ENCODE data around the gene FGA.
A peak's percentile ranks its signal among the peaks of the same experiment; 100 is the strongest.
"Not testable (repeated sequence)": the region's sequence is repeated elsewhere in the genome, so short reads cannot be mapped to it uniquely, and the experiment has no call there.

The FGA gene

GRCh38 chr4:154608361-154609252, 18.1 kb upstream of the FGA start:
- intact Hi-C loops (cut with DNase I) = no loop called here
- DNase-seq = no peak

GRCh38 chr4:154606728-154607723, 16.5 kb upstream of the FGA start:
- DNase-seq = no peak
- intact Hi-C loops (cut with DNase I) = no loop called here

DNA sequence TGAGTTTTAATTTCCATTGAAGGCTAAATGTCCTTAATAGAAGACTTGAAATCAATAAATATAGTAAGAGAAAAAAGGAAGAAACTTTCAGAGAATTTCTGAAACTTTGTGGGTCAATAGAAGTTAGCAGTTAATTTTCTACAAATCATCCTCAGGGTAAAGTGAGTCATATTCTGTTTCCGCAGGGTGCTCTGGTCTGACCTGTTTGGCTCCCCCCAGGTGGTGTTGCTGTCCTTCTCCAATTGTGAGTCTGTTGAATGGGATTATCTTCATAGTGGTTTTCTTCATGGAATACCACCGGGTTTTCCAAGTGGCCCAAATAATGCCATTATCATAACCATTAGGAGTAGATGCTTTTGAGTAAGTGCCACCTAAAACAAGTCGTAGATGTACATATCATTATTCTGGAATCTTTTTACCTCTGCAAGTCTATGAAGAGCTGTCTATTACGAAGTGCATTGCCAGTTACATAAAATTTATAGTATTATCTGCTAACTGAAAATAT, 14.2 kb upstream of the FGA start:
- no peak for DNase-seq
- intact Hi-C loops (cut with DNase I) = no loop called here

GRCh38 chr4:154603033-154603943, 12.7 kb upstream of the FGA start:
- DNase-seq = no peak
- intact Hi-C loops (cut with DNase I) = no loop called here

- intact Hi-C loops (cut with DNase I) = no loop called here
- DNase-seq = no peak
Measured at GRCh38 chr4:154602404-154603020, 12.0 kb upstream of the FGA start.

DNA sequence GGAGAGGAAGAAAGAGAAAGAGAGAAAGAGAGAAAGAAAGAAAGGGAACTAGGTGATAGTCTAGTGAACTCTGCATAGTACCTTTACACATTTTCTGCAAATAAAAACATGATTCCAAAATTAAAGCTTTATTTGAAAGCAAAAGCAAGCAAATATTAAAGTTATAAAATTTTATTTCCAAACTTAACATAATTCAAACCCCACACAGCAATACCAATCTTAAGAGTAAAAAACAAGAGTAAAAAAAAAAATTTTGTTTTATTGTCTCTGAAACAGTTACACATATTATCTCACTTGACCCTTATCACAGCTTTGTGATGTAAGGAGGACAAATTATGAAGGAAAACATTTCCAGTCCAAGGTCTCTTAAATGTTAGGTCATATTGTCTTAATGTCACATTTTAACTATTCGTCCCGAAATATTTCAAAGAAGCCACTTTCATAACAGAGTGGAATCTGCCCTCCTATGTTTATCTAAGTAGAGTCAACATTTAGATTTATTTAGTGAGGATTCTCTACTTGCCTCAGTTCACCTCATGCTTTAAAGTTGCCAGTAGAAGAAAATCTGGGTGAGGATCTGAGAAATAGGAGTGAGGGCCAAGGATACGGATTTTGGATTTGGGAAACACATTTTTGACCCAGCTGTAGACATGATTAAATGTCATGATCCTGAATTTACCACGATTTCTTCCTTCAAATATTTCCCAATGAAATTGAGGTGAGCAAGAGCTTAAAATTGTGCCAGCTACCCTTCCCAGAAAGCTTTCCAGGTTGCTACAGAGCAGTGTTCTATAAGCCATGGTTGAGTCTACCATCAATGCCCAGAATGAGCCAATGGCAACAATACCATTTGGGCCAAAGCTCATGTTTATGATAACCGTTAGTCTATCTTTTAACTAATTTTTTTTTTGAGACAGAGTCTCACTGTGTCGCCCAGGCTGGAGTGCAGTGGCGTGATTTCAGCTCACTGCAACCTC, 7.5 kb upstream of the FGA start:
- intact Hi-C loops (cut with DNase I) = no loop called here
- no peak for DNase-seq

DNA sequence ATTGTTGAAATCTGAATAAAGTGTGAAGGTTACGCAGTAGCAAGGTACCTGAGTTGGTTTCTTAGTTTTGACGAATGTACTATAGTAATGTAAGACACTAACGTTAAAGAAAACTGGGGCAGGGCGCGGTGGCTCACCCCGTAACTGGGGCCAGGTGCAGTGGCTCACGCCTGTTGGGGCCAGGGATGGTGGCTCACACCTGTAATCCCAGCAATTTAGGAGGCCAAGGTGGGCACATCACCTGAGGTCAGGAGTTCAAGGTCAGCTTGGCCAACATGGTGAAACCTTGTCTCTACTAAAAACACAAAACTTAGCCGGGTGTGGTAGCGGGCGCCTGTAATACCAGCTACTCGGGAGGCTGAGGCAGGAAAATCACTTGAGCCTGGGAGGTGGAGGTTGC, 6.7 kb upstream of the FGA start:
- intact Hi-C loops (cut with DNase I) = not testable (repeated sequence)
- peak in 2 of 10 donors; percentile 35 to 44 for DNase-seq

GRCh38 chr4:154595807-154596206, 5.3 kb upstream of the FGA start:
- DNase-seq = no peak
- intact Hi-C loops (cut with DNase I) = no loop called here

GRCh38 chr4:154594343-154594742, 3.8 kb upstream of the FGA start:
- intact Hi-C loops (cut with DNase I) = not testable (repeated sequence)
- peak in 1 of 10 donors; percentile 31 for DNase-seq

DNA sequence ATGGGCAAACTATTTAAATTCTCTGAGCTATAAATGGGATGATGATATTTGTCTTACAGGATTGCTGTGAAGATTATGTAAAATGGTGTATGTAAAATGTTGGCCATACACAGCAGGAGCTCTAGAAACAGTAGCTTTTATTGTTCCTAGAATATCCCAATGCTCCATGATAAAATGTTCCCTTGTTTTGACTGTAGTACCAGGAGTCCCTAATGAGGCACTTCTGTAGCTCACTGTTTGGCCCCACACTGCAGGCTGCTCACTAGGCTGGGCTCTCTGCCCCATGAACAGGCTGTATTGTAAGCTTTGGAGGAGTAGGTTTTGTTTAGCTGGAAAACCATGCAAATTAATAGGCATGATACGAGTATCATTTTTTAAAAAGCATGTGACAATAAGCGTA, 3.3 kb upstream of the FGA start:
- peak in 5 of 10 donors; percentile 17 to 92 (median 45) for DNase-seq
- intact Hi-C loops (cut with DNase I) = no loop called here

DNA sequence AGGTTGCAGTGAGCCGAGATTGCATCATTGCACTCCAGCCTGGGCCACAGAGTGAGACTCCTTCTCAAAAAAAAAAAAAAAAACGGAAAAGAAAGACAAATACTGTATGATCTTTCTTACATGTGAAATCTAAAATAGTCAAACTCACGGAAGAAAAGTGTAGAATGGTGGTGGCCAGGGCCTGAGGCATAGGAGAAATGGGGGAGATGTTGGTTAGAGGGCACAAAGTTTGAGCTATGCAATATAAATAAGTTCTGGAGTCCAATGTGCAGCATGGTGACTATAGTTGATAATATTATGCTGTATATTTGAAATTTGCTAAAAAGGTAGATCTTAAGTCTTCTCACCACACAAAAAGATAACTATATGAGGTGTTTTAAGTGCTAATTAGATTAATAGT, 1.3 kb upstream of the FGA start:
- no peak for DNase-seq
- intact Hi-C loops (cut with DNase I) = no loop called here

- intact Hi-C loops (cut with DNase I) = no loop called here
- no peak for DNase-seq
Measured at GRCh38 chr4:154589296-154590197, 995 bp downstream of the FGA start.

GRCh38 chr4:154588198-154588597, 2.3 kb downstream of the FGA start:
- no peak for DNase-seq
- intact Hi-C loops (cut with DNase I) = no loop called here

- intact Hi-C loops (cut with DNase I) = no loop called here
Measured at GRCh38 chr4:154586296-154587033, 4.1 kb downstream of the FGA start.

GRCh38 chr4:154585369-154586018, 5.0 kb downstream of the FGA start:
- intact Hi-C loops (cut with DNase I) = no loop called here
- no peak for DNase-seq

More at GRCh38 chr4:154586296-154587033, 4.1 kb downstream of the FGA start:
- DNase-seq = peak in 1 of 10 donors; percentile 39

- intact Hi-C loops (cut with DNase I) = no loop called here
- DNase-seq = no peak
Measured at GRCh38 chr4:154584259-154584658, 6.3 kb downstream of the FGA start.

Data from posterior cingulate gyrus (tissue), 11 donors.